ENCODE measurements around the gene DKKL1. TPM values are rescaled to one million over a fixed set of nuclear protein-coding genes. Genes with fewer than 3 reads are reported as not detected.

Gene DKKL1
- total RNA-seq, 4 donors from 2014 or later, result not detected

- TF ChIP-seq EP300 (IDR thresholded peaks at IDR 0.05), result no peak
- TF ChIP-seq POLR2A (IDR thresholded peaks at IDR 0.05), result no peak
- TF ChIP-seq CTCF (IDR thresholded peaks at IDR 0.05), result no peak
- no peaks in the 10 kb centered on the region for H3K36me3 ChIP-seq
- no peak overlapping the region for H3K4me3 ChIP-seq
- H3K9me3 ChIP-seq, result no peaks in the 10 kb centered on the region
- H3K27me3 ChIP-seq, result peaks cover 0 to 3% of the 10 kb centered on the region in 2 donors
- peaks cover 0 to 12% (median 0%) of the 10 kb centered on the region in 4 donors for H3K4me1 ChIP-seq
- no peak overlapping the region for H3K27ac ChIP-seq
- WGBS, 2 donors, result 88 to 89% methylated on average over 16 of the region's 16 CpGs
- DNase-seq (ENCODE audit: low spot score in 2 of 2), result no peak
These were observed 43.9 kb downstream of the DKKL1 start for GRCh38 chr19:49407482-49408015.

GRCh38 chr19:49408816-49409440 is 45.3 kb downstream of the DKKL1 start:
- Histone ChIP-seq H3K27me3 (peaks cover 0 to 16% of the 10 kb centered on the region in 2 donors), H3K4me3 (no peak overlapping the region), H3K4me1 (peaks cover 0 to 12% (median 0%) of the 10 kb centered on the region in 4 donors), H3K36me3 (no peaks in the 10 kb centered on the region), H3K27ac (peak overlapping the region in 1 of 4 donors; percentile 19), H3K9me3 (no peaks in the 10 kb centered on the region)
- TF ChIP-seq EP300 (IDR thresholded peaks at IDR 0.05) (no peak), POLR2A (IDR thresholded peaks at IDR 0.05) (no peak), CTCF (IDR thresholded peaks at IDR 0.05) (no peak)
- DNase-seq (ENCODE audit: low spot score in 2 of 2), result no peak
- WGBS, 2 donors, result 69 to 76% methylated on average over 7 to 8 of the region's 8 CpGs

- no peak for DNase-seq (ENCODE audit: low spot score in 2 of 2)
- 78 to 82% methylated on average over 5 of the region's 5 CpGs for WGBS, 2 donors
- H3K36me3 ChIP-seq, result no peaks in the 10 kb centered on the region
- peaks cover 0 to 12% (median 0%) of the 10 kb centered on the region in 4 donors for H3K4me1 ChIP-seq
- peaks cover 0 to 22% of the 10 kb centered on the region in 2 donors for H3K27me3 ChIP-seq
- no peak overlapping the region for H3K4me3 ChIP-seq
- H3K27ac ChIP-seq, result peak overlapping the region in 1 of 4 donors; percentile 19
- TF ChIP-seq CTCF (IDR thresholded peaks at IDR 0.05) (no peak), EP300 (IDR thresholded peaks at IDR 0.05) (no peak), POLR2A (IDR thresholded peaks at IDR 0.05) (no peak)
- H3K9me3 ChIP-seq, result no peaks in the 10 kb centered on the region
These were observed 45.9 kb downstream of the DKKL1 start for GRCh38 chr19:49409441-49410029.

- Histone ChIP-seq H3K9me3 (no peaks in the 10 kb centered on the region), H3K27me3 (peaks cover 0 to 44% of the 10 kb centered on the region in 2 donors), H3K4me1 (peaks cover 0 to 12% (median 0%) of the 10 kb centered on the region in 4 donors), H3K27ac (no peak overlapping the region), H3K4me3 (no peak overlapping the region), H3K36me3 (no peaks in the 10 kb centered on the region)
- 72 to 74% methylated on average over 3 of the region's 3 CpGs for WGBS, 2 donors
- DNase-seq (ENCODE audit: low spot score in 2 of 2), result no peak
- no peak for TF ChIP-seq POLR2A (IDR thresholded peaks at IDR 0.05)
- TF ChIP-seq EP300 (IDR thresholded peaks at IDR 0.05), result no peak
- no peak for TF ChIP-seq CTCF (IDR thresholded peaks at IDR 0.05)
These were observed 48.1 kb downstream of the DKKL1 start for GRCh38 chr19:49411681-49412326.

GRCh38 chr19:49413348-49413747 is 49.7 kb downstream of the DKKL1 start:
- TF ChIP-seq CTCF (IDR thresholded peaks at IDR 0.05) (no peak), EP300 (IDR thresholded peaks at IDR 0.05) (no peak), POLR2A (IDR thresholded peaks at IDR 0.05) (no peak)
- Histone ChIP-seq H3K36me3 (no peaks in the 10 kb centered on the region), H3K27ac (no peak overlapping the region), H3K4me1 (peaks cover 0 to 12% (median 0%) of the 10 kb centered on the region in 4 donors), H3K27me3 (peaks cover 0 to 59% of the 10 kb centered on the region in 2 donors), H3K4me3 (no peak overlapping the region), H3K9me3 (no peaks in the 10 kb centered on the region)
- no peak for DNase-seq (ENCODE audit: low spot score in 2 of 2)
- 44 to 53% methylated on average over 8 to 9 of the region's 9 CpGs for WGBS, 2 donors
